Measurements from ENCODE around the gene SLC34A2. TPM values are rescaled to one million over a fixed set of nuclear protein-coding genes. Genes with fewer than 3 reads are reported as not detected.

Gene SLC34A2
- total RNA-seq, 1 experiment from 2014 or later: not detected

GRCh38 chr4:25722964-25723363, 67.3 kb downstream of the SLC34A2 start:
- DNase-seq (ENCODE audit: low read depth): no peak

- DNase-seq (ENCODE audit: low read depth): peak; percentile 5
These were observed 67.8 kb downstream of the SLC34A2 start for GRCh38 chr4:25723409-25723808.

DNA sequence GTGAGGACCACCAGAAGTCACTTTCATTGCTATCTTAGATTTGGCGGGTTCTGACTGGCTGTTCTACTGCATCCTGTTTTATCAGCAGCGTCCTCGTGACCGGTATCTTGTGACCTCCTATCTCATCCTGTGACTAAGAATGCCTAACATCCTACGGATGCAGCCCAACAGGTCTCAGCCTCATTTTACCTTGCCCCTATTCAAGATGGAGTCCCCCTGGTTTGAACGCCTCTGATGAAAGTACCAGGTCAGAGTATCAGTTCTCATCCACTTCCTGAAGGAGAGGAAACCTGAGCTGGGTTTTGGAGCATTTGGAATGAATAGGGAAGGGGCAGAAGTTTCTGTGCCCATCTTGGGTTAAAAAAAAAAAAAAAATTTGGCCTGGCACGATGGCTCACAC, 70.2 kb downstream of the SLC34A2 start:
- DNase-seq (ENCODE audit: low read depth): no peak

GRCh38 chr4:25727711-25728493, 72.3 kb downstream of the SLC34A2 start:
- DNase-seq (ENCODE audit: low read depth): no peak

Other genes with a start within 250 kb of the SLC34A2 start
- gene SEL1L3, start 207.1 kb downstream of the SLC34A2 start, total RNA-seq (2014; rRNA removed): 3.9 and 5.0 TPM in 2 replicates

Data from LHCN-M2 (cell line).